Activated T-cell treated with anti-CD3 and anti-CD28 coated beads for 1 hour (primary cell): ENCODE measurements around the gene MPHOSPH8.
"Not testable (repeated sequence)": the region's sequence is repeated elsewhere in the genome, so short reads cannot be mapped to it uniquely, and the experiment has no call there.

Experiments
- DNase-seq: peaks from one replicate; pipeline ENCODE4 v3.0.0-alpha.2; 2020; ENCODE audit warnings: low read depth

MPHOSPH8 gene

GRCh38 chr13:19685437-19685836 is 52.0 kb downstream of the MPHOSPH8 start:
- no peak for DNase-seq

GRCh38 chr13:19691447-19691846 is 58.0 kb downstream of the MPHOSPH8 start:
- DNase-seq: not testable (repeated sequence)

- no peak for DNase-seq
These were observed 62.0 kb downstream of the MPHOSPH8 start for GRCh38 chr13:19695428-19695827.

GRCh38 chr13:19695829-19696228 is 62.4 kb downstream of the MPHOSPH8 start:
- no peak for DNase-seq

- not testable (repeated sequence) for DNase-seq
These were observed 67.5 kb downstream of the MPHOSPH8 start for GRCh38 chr13:19700963-19701362.

GRCh38 chr13:19701619-19702018 is 68.2 kb downstream of the MPHOSPH8 start:
- not testable (repeated sequence) for DNase-seq

- DNase-seq: not testable (repeated sequence)
These were observed 70.8 kb downstream of the MPHOSPH8 start for GRCh38 chr13:19704256-19704655.

- DNase-seq: not testable (repeated sequence)
These were observed 75.6 kb downstream of the MPHOSPH8 start for GRCh38 chr13:19709039-19709438.

- DNase-seq: not testable (repeated sequence)
These were observed 76.3 kb downstream of the MPHOSPH8 start for GRCh38 chr13:19709782-19710181.

- DNase-seq: no peak
These were observed 79.9 kb downstream of the MPHOSPH8 start for GRCh38 chr13:19713186-19713965.

GRCh38 chr13:19720039-19720438 is 86.6 kb downstream of the MPHOSPH8 start:
- DNase-seq: no peak
